HG03135 (cell line): ENCODE data around the gene CLINT1.
"Not testable (repeated sequence)": the region's sequence is repeated elsewhere in the genome, so short reads cannot be mapped to it uniquely, and the experiment has no call there.

Experiments used
- ATAC-seq: cut with Tn5 transposase; IDR thresholded peaks from one replicate; pipeline ENCODE4 v1.9.1; 2021; ENCODE audit warnings: mild to moderate bottlenecking, moderate library complexity; ENCODE audit not compliant: unreplicated experiment

The CLINT1 gene

GRCh38 chr5:157858527-157859226 is at the start of gene CLINT1:
CLINT1 (minus strand) TSS chr5:157859145; CDS start chr5:157858970, 175 bp downstream.
- peak; percentile 46 for ATAC-seq

GRCh38 chr5:157908459-157908858 is 49.5 kb upstream of the CLINT1 start:
- ATAC-seq = no peak

- no peak for ATAC-seq
Measured at GRCh38 chr5:157907479-157907878, 48.5 kb upstream of the CLINT1 start.

- ATAC-seq = no peak
Measured at GRCh38 chr5:157903117-157903450, 44.1 kb upstream of the CLINT1 start.

- ATAC-seq = no peak
Measured at GRCh38 chr5:157902449-157903116, 43.6 kb upstream of the CLINT1 start.

- ATAC-seq = no peak
Measured at GRCh38 chr5:157900644-157901043, 41.7 kb upstream of the CLINT1 start.

- no peak for ATAC-seq
Measured at GRCh38 chr5:157893611-157894010, 34.7 kb upstream of the CLINT1 start.

GRCh38 chr5:157892974-157893373 is 34.0 kb upstream of the CLINT1 start:
- ATAC-seq = no peak

- ATAC-seq = no peak
Measured at GRCh38 chr5:157890836-157891597, 32.1 kb upstream of the CLINT1 start.

GRCh38 chr5:157888814-157889532 is 30.0 kb upstream of the CLINT1 start:
- ATAC-seq = no peak

- no peak for ATAC-seq
Measured at GRCh38 chr5:157886796-157887380, 27.9 kb upstream of the CLINT1 start.

GRCh38 chr5:157885051-157885450 is 26.1 kb upstream of the CLINT1 start:
- ATAC-seq = not testable (repeated sequence)

- not testable (repeated sequence) for ATAC-seq
Measured at GRCh38 chr5:157881498-157881897, 22.6 kb upstream of the CLINT1 start.

GRCh38 chr5:157877821-157878220 is 18.9 kb upstream of the CLINT1 start:
- ATAC-seq = no peak

GRCh38 chr5:157874861-157875260 is 15.9 kb upstream of the CLINT1 start:
- ATAC-seq = no peak

GRCh38 chr5:157870837-157871834 is 12.2 kb upstream of the CLINT1 start:
- ATAC-seq = no peak

GRCh38 chr5:157867751-157868387 is 8.9 kb upstream of the CLINT1 start:
- ATAC-seq = no peak

GRCh38 chr5:157866536-157866935 is 7.6 kb upstream of the CLINT1 start:
- ATAC-seq = no peak

GRCh38 chr5:157865781-157866180 is 6.8 kb upstream of the CLINT1 start:
- ATAC-seq = no peak
